Loucy (cell line): ENCODE data around the gene PCP4L1.
"Not testable (repeated sequence)": the region's sequence is repeated elsewhere in the genome, so short reads cannot be mapped to it uniquely, and the experiment has no call there.

ENCODE experiments used
- H2AFZ ChIP-seq: fragments of 200-600 bp; sonication (generic); 2 replicates; pipeline ENCODE4 v1.6.0; 2016; ENCODE audit warnings: antibody characterized with exemption, mild to moderate bottlenecking, low read length, moderate library complexity
- H3F3A ChIP-seq: fragments of 200-600 bp; 2 replicates; pipeline ENCODE4 v1.6.0; 2016; ENCODE audit warnings: antibody characterized with exemption, low read depth, mild to moderate bottlenecking
- H3K27me3 ChIP-seq: fragments of 200-600 bp; sonication (generic); 2 replicates; pipeline ENCODE4 v1.6.1; 2014; ENCODE audit warnings: low read length, mild to moderate bottlenecking; ENCODE audit not compliant: insufficient read depth, poor library complexity, severe bottlenecking
- H3K36me3 ChIP-seq: fragments of 200-600 bp; sonication (generic); 2 replicates; pipeline ENCODE4 v1.6.1; 2016; ENCODE audit warnings: low read length; ENCODE audit not compliant: insufficient read depth
- H3K4me1 ChIP-seq: fragments of 200-600 bp; sonication (generic); 2 replicates; pipeline ENCODE4 v1.5.1; 2014; ENCODE audit warnings: low read length, mild to moderate bottlenecking; ENCODE audit not compliant: insufficient read depth, poor library complexity, severe bottlenecking
- H3K4me2 ChIP-seq: fragments of 200-600 bp; sonication (generic); 2 replicates; pipeline ENCODE4 v1.6.0; 2014; ENCODE audit warnings: antibody characterized with exemption, low read length, low read depth, mild to moderate bottlenecking; ENCODE audit not compliant: poor library complexity, severe bottlenecking
- H3K4me3 ChIP-seq: fragments of 200-600 bp; sonication (generic); 2 replicates; pipeline ENCODE4 v1.5.1; 2014; ENCODE audit warnings: low read length, mild to moderate bottlenecking, mixed read lengths; ENCODE audit not compliant: poor library complexity, severe bottlenecking
- H3K79me2 ChIP-seq: fragments of 200-600 bp; sonication (generic); 2 replicates; pipeline ENCODE4 v1.6.1; 2014; ENCODE audit warnings: low read length; ENCODE audit not compliant: insufficient read depth
- H3K9ac ChIP-seq: fragments of 200-600 bp; sonication (generic); 2 replicates; pipeline ENCODE4 v1.6.0; 2014; ENCODE audit warnings: mild to moderate bottlenecking, low read depth, low read length, moderate library complexity; ENCODE audit not compliant: poor library complexity, severe bottlenecking
- H3K9me2 ChIP-seq: fragments of 200-600 bp; sonication (generic); replicated peaks from 2 replicates; pipeline ENCODE4 v1.6.1; 2016; ENCODE audit warnings: low read depth, low read length, mixed read lengths
- H3K9me3 ChIP-seq: fragments of 200-600 bp; sonication (generic); 2 replicates; pipeline ENCODE4 v1.6.1; 2014; ENCODE audit warnings: mild to moderate bottlenecking, antibody characterized with exemption, low read length, low read depth; ENCODE audit not compliant: insufficient read depth
- H4K20me1 ChIP-seq: fragments of 200-600 bp; sonication (generic); 2 replicates; pipeline ENCODE4 v1.6.0; 2014; ENCODE audit warnings: antibody characterized with exemption, low read length, mild to moderate bottlenecking; ENCODE audit not compliant: insufficient read depth, poor library complexity, severe bottlenecking
- EZH2phosphoT487 ChIP-seq: fragments of 200-600 bp; IDR thresholded peaks from 2 replicates; pipeline ENCODE4 v1.6.1; 2018; ENCODE audit warnings: antibody characterized with exemption, mild to moderate bottlenecking, moderate library complexity, borderline replicate concordance
- TF ChIP-seq, protein P1 (sequence below): fragments of 200-600 bp; sonication (generic); conservative IDR thresholded peaks from 2 replicates; pipeline ENCODE4 v1.5.1; 2014; ENCODE audit warnings: mild to moderate bottlenecking, antibody characterized with exemption, low read length

PCP4L1 gene

DNA sequence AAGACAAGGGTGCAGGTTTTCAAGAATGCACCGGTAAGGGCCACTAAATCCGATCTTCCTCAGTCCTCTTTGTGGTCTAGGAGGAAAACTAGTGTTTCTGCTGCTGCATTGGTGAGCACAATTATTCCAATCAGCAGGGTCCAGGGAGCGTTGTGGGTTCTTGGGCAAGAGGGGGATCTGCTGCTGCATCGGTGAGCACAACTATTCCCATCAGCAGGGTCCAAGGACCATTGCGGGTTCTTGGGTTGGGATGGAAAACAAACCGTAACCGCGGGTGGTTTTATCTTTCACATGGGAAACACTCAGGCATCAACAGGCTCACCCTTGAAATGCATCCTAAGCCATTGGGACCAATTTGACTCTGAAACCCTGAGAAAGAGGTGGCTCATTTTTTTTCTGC, 7.0 kb upstream of the PCP4L1 start:
- H4K20me1 ChIP-seq: no peaks in the 10 kb centered on the region

DNA sequence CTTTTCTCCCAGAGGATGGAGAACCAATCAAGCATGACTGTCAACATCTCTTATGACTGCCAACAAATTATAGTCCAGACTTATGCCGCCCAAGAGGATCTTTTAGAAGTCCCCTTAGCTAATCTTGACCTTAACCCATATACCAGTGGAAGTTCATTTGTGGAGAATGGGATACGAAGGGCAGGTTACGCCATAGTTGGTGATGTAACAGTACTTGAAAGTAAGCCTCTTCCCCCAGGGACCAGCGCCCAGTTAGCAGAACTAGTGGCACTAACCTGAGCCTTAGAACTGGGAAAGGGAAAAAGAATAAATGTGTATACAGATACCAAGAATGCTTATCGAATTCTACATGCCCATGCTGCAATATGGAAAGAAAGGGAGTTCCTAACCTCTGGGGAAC, 3.2 kb upstream of the PCP4L1 start:
- not testable (repeated sequence) for H3K79me2 ChIP-seq, H3K9ac ChIP-seq, H3K4me3 ChIP-seq, H3F3A ChIP-seq, H3K4me2 ChIP-seq, H3K27me3 ChIP-seq, H3K36me3 ChIP-seq, H3K9me3 ChIP-seq, H3K4me1 ChIP-seq, H4K20me1 ChIP-seq, H2AFZ ChIP-seq, H3K9me2 ChIP-seq

More for the DNA sequence above, 7.0 kb upstream of the PCP4L1 start:
- Histone ChIP-seq H3K79me2 (no peaks in the 10 kb centered on the region), H2AFZ (no peak overlapping the region), H3K27me3 (no peaks in the 10 kb centered on the region), H3K4me1 (no peaks in the 10 kb centered on the region), H3K36me3 (no peaks in the 10 kb centered on the region), H3K9me2 (no peaks in the 10 kb centered on the region), H3K4me2 (no peak overlapping the region), H3F3A (no peaks in the 10 kb centered on the region), H3K9ac (no peak overlapping the region), H3K4me3 (no peak overlapping the region), H3K9me3 (no peaks in the 10 kb centered on the region; the same call in 1 of the 2 replicates)
- TF ChIP-seq, protein P1, sequence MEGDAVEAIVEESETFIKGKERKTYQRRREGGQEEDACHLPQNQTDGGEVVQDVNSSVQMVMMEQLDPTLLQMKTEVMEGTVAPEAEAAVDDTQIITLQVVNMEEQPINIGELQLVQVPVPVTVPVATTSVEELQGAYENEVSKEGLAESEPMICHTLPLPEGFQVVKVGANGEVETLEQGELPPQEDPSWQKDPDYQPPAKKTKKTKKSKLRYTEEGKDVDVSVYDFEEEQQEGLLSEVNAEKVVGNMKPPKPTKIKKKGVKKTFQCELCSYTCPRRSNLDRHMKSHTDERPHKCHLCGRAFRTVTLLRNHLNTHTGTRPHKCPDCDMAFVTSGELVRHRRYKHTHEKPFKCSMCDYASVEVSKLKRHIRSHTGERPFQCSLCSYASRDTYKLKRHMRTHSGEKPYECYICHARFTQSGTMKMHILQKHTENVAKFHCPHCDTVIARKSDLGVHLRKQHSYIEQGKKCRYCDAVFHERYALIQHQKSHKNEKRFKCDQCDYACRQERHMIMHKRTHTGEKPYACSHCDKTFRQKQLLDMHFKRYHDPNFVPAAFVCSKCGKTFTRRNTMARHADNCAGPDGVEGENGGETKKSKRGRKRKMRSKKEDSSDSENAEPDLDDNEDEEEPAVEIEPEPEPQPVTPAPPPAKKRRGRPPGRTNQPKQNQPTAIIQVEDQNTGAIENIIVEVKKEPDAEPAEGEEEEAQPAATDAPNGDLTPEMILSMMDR: no peak
- TF ChIP-seq EZH2phosphoT487: no peak

DNA sequence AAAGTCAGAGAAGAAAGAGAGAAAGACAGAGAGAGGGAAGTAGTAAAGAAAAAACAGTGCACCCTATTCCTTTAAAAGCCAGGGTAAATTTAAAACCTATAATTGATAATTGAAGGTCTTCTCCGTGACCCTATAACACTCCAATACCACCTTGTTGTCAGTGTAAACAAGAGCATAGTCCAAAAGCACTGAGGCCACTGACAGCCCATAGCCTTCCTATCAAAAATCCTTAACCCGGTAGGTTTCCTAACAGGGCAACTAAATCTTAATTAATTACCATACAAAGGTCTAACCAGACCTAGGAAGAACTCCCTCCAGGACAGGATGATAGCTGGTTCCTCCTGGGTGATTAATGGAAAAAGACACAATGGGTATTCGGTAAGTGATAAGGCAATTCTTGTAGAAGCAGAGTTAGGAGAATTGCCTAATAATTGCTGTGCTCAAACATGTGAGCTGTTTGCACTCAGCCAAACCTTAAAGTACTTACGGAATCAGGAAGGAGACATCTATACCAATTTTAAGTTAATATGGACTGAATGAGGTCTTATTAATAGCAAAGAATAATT, 2.5 kb upstream of the PCP4L1 start:
- H3K4me2 ChIP-seq, H3K9me2 ChIP-seq, H4K20me1 ChIP-seq, H3K79me2 ChIP-seq, H2AFZ ChIP-seq, H3K36me3 ChIP-seq, H3K4me3 ChIP-seq, H3F3A ChIP-seq, H3K9me3 ChIP-seq, H3K9ac ChIP-seq, H3K27me3 ChIP-seq, H3K4me1 ChIP-seq: not testable (repeated sequence)

DNA sequence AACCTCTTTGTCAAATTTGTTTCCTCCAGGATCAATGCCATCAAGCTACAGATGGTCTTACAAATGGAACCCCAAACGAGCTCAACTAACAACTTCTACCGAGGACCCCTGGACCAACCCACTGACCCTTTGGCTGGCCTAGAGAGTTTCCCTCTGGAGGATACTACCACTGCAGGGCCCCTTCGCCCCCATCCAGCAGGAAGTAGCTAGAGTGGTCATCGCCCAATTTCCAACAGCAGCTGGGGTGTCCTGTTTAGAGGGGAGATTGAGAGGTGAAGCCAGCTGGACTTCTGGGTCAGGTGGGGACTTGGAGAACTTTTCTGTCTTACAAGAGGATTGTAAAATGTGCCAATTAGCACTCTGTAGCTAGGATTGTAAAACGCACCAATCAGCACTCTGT, 1.4 kb upstream of the PCP4L1 start:
- not testable (repeated sequence) for H3K4me2 ChIP-seq, H2AFZ ChIP-seq, H3K79me2 ChIP-seq

DNA sequence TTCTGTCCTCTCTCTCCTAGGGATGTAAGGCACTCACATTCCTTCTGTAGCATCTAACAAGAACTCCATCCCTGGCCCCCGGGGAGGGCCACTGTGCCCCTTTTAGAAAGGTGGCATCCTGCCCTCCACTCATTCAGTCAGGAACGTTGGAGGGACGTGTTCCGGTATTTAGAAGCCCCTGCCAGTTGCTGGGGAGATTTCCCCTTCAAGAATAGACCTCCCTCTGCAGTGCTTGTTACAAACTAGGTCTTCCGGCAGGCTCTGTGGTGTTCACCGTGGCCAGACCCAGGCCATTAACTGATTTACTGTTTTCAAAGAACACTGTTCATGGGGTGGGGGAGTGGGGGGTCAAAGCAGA, 779 bp downstream of the PCP4L1 start:
- Histone ChIP-seq H3K4me2 (no peak overlapping the region), H3K9me3 (peaks cover 3% of the 10 kb centered on the region; the same call in 1 of the 2 replicates), H3K27me3 (no peaks in the 10 kb centered on the region), H3K79me2 (no peaks in the 10 kb centered on the region), H3K36me3 (no peaks in the 10 kb centered on the region), H3K4me1 (peaks cover 9% of the 10 kb centered on the region), H3K9me2 (no peaks in the 10 kb centered on the region), H3K4me3 (no peak overlapping the region), H4K20me1 (no peaks in the 10 kb centered on the region), H3F3A (no peaks in the 10 kb centered on the region), H2AFZ (no peak overlapping the region), H3K9ac (no peak overlapping the region)
- TF ChIP-seq, protein P1: no peak
- TF ChIP-seq EZH2phosphoT487: no peak

More for the DNA sequence above, 1.4 kb upstream of the PCP4L1 start:
- H3K9ac ChIP-seq, H3K4me1 ChIP-seq, H3F3A ChIP-seq, H3K9me2 ChIP-seq, H3K36me3 ChIP-seq, H3K27me3 ChIP-seq, H4K20me1 ChIP-seq, H3K4me3 ChIP-seq, H3K9me3 ChIP-seq: not testable (repeated sequence)
